ENCODE measurements around the gene ESR2. TPM values are rescaled to one million over a fixed set of nuclear protein-coding genes. Genes with fewer than 3 reads are reported as not detected.

The ESR2 gene
- polyA plus RNA-seq, 1 donor, result 0.41 TPM

Other genes with a start within 250 kb of the ESR2 start
- gene MTHFD1, start 94.0 kb upstream of the ESR2 start, polyA plus RNA-seq (ENCODE audit: insufficient read length), result 45.7 TPM
- gene AKAP5, start 171.1 kb upstream of the ESR2 start, polyA plus RNA-seq (ENCODE audit: insufficient read length), result 0.45 TPM
- gene ZBTB25, start 209.5 kb upstream of the ESR2 start, polyA plus RNA-seq (ENCODE audit: insufficient read length), result 7.8 TPM
- 28.6 TPM for gene ZBTB1, start 210.4 kb upstream of the ESR2 start, polyA plus RNA-seq (ENCODE audit: insufficient read length)
- gene HSPA2, start 246.4 kb upstream of the ESR2 start, polyA plus RNA-seq (ENCODE audit: insufficient read length), result 6.0 TPM

All from hindlimb muscle (tissue), 1 donor.